OCI-LY1 (cell line): ENCODE measurements around the gene KIR2DL1.

ENCODE experiments used
- CTCF ChIP-seq: fragments of 200-600 bp; sonication (generic), shearing (Covaris generic); IDR thresholded peaks from 2 replicates; pipeline ENCODE4 v1.5.1; 2017; ENCODE audit warnings: mild to moderate bottlenecking, antibody characterized with exemption, low read length, moderate library complexity, mixed read lengths
- EZH2 ChIP-seq: fragments of 200-600 bp; sonication (generic), shearing (Covaris generic); IDR thresholded peaks from 2 replicates; pipeline ENCODE4 v1.8.0; 2017; ENCODE audit warnings: borderline replicate concordance, mixed run types, mild to moderate bottlenecking, antibody characterized with exemption, low read length, moderate library complexity, mixed read lengths

GRCh38 chr19:54725321-54725720 lies 44.3 kb upstream of the KIR2DL1 start:
- TF ChIP-seq CTCF (no peak), EZH2 (no peak)
